IMR-90 (cell line): ENCODE results near the gene EZR. TPM values are rescaled to one million over a fixed set of nuclear protein-coding genes. Genes with fewer than 3 reads are reported as not detected.
A peak's percentile ranks its signal among the peaks of the same experiment; 100 is the strongest.

ENCODE experiments used
- ATAC-seq: fragments of 200-7000 bp; cut with Tn5 transposase; 2 replicates; pipeline ENCODE4 v1.9.1; 2020; ENCODE audit warnings: low read depth, mild to moderate bottlenecking, moderate library complexity
- BruUV-seq: library from RNA; stranded (reverse); fragments of 400-500 nt; replicated peaks from 2 replicates; lab custom pipeline; 2021; lab: Mats Ljungman, UMichigan
- CTCF ChIA-PET: fragments of 300-600 bp; formaldehyde crosslinking; extraction: SDS; loops from one replicate; lab custom pipeline; 2021; ENCODE audit warnings: antibody characterized with exemption; lab: Yijun Ruan, JAX
- POLR2A ChIA-PET: fragments of 300-600 bp; sonication (Branson Sonifier 250); formaldehyde crosslinking; loops from one replicate; lab custom pipeline; 2022; ENCODE audit warnings: antibody characterized with exemption; ENCODE audit not compliant: unreplicated experiment; lab: Charles Lee
- DNase-seq: peaks from one replicate; pipeline ENCODE4 v3.0.0; 2013
- H2AFZ ChIP-seq: replicated peaks from 2 replicates; pipeline ENCODE3; 2013; ENCODE audit warnings: low read length, mild to moderate bottlenecking; ENCODE audit not compliant: poor library complexity
- H2AK5ac ChIP-seq: 2 replicates; pipeline ENCODE4 v1.6.1; 2013; ENCODE audit warnings: low read depth, low read length, inconsistent platforms
- H2AK9ac ChIP-seq: replicated peaks from 2 replicates; pipeline ENCODE3; 2013; ENCODE audit warnings: mild to moderate bottlenecking, low read depth, low read length, moderate library complexity; ENCODE audit not compliant: poor library complexity
- H2BK120ac ChIP-seq: 2 replicates; pipeline ENCODE4 v1.6.1; 2013; ENCODE audit warnings: low read depth, low read length, inconsistent platforms
- H2BK15ac ChIP-seq: 3 replicates; pipeline ENCODE4 v1.6.1; 2013; ENCODE audit warnings: low read depth, low read length, inconsistent platforms
- H2BK20ac ChIP-seq: 2 replicates; pipeline ENCODE4 v1.6.1; 2013; ENCODE audit warnings: low read depth, mild to moderate bottlenecking, inconsistent platforms, low read length, moderate library complexity
- H2BK5ac ChIP-seq: 2 replicates; pipeline ENCODE4 v1.6.1; 2013; ENCODE audit warnings: mild to moderate bottlenecking, low read depth, low read length, inconsistent platforms; ENCODE audit not compliant: poor library complexity, severe bottlenecking
- H3K14ac ChIP-seq: replicated peaks from 2 replicates; pipeline ENCODE4 v1.6.1; 2013; ENCODE audit warnings: low read depth, low read length, inconsistent platforms
- H3K18ac ChIP-seq: 2 replicates; pipeline ENCODE4 v1.6.1; 2013; ENCODE audit warnings: low read depth, low read length, control low read depth
- H3K23ac ChIP-seq: 2 replicates; pipeline ENCODE4 v1.6.1; 2013; ENCODE audit warnings: low read depth, low read length, inconsistent platforms
- H3K27ac ChIP-seq: 2 replicates; pipeline ENCODE4 v1.5.1; 2013; ENCODE audit warnings: mild to moderate bottlenecking, control low read depth, low read length; ENCODE audit not compliant: insufficient read depth
- H3K27me3 ChIP-seq: 2 replicates; pipeline ENCODE4 v1.6.1; 2013; ENCODE audit warnings: low read length; ENCODE audit not compliant: control insufficient read depth, insufficient read depth
- H3K36me3 ChIP-seq: 2 replicates; pipeline ENCODE4 v1.6.1; 2013; ENCODE audit warnings: low read length, mixed read lengths; ENCODE audit not compliant: control insufficient read depth, insufficient read depth
- H3K4ac ChIP-seq: 2 replicates; pipeline ENCODE4 v1.6.1; 2013; ENCODE audit warnings: low read depth, low read length, inconsistent platforms
- H3K4me1 ChIP-seq: 2 replicates; pipeline ENCODE4 v1.6.1; 2013; ENCODE audit warnings: low read length, mixed read lengths; ENCODE audit not compliant: control insufficient read depth, insufficient read depth
- H3K4me2 ChIP-seq: 2 replicates; pipeline ENCODE4 v1.6.1; 2013; ENCODE audit warnings: low read depth, mild to moderate bottlenecking, control low read depth, low read length, moderate library complexity
- H3K4me3 ChIP-seq: 2 replicates; pipeline ENCODE4 v1.5.1; 2013; ENCODE audit warnings: low read depth, mild to moderate bottlenecking, control low read depth, low read length, moderate library complexity; ENCODE audit not compliant: insufficient read depth
- H3K56ac ChIP-seq: 2 replicates; pipeline ENCODE4 v1.6.1; 2013; ENCODE audit warnings: low read length, inconsistent platforms; ENCODE audit not compliant: insufficient read depth; ENCODE audit errors: extremely low read depth
- H3K79me1 ChIP-seq, 2 experiments: 2 replicates each; pipeline ENCODE4 v1.6.1; 2013; ENCODE audit warnings: low read length in 2 of 2, inconsistent platforms in 1 of 2, low read depth in 1 of 2
- H3K9ac ChIP-seq: 2 replicates; pipeline ENCODE4 v1.6.1; 2013; ENCODE audit warnings: low read depth, low read length, control low read depth
- H3K9me1 ChIP-seq: 2 replicates; pipeline ENCODE4 v1.6.1; 2013; ENCODE audit warnings: low read length, inconsistent platforms; ENCODE audit not compliant: insufficient read depth
- H3K9me3 ChIP-seq: 2 replicates; pipeline ENCODE4 v1.6.1; 2013; ENCODE audit warnings: low read length; ENCODE audit not compliant: control insufficient read depth, insufficient read depth
- H4K20me1 ChIP-seq: 2 replicates; pipeline ENCODE4 v1.6.1; 2013; ENCODE audit warnings: low read length, inconsistent platforms; ENCODE audit not compliant: insufficient read depth
- H4K5ac ChIP-seq: 2 replicates; pipeline ENCODE4 v1.6.1; 2013; ENCODE audit warnings: mild to moderate bottlenecking, low read depth, low read length, control low read depth
- H4K8ac ChIP-seq, 2 experiments: 2 replicates each; pipeline ENCODE4 v1.6.1; 2013; ENCODE audit warnings: low read depth in 2 of 2, low read length in 2 of 2, control low read depth in 1 of 2, inconsistent platforms in 1 of 2
- H4K91ac ChIP-seq: 2 replicates; pipeline ENCODE4 v1.6.1; 2013; ENCODE audit warnings: low read depth, low read length, inconsistent platforms; ENCODE audit not compliant: insufficient read depth
- CEBPB ChIP-seq: IDR thresholded peaks from 2 replicates; pipeline ENCODE4 v1.6.1; 2012; ENCODE audit warnings: low read depth, low read length, improper control_type of control experiment
- MAFK ChIP-seq: IDR thresholded peaks from 2 replicates; pipeline ENCODE4 v1.6.1; 2012; ENCODE audit warnings: low read depth, low read length, improper control_type of control experiment
- NFE2L2 ChIP-seq: fragments of 150-350 bp; IDR thresholded peaks from 2 replicates; pipeline ENCODE4 v1.6.1; 2016; ENCODE audit warnings: low read depth, mild to moderate bottlenecking, low read length
- RCOR1 ChIP-seq: IDR thresholded peaks from 2 replicates; pipeline ENCODE4 v1.6.1; 2012; ENCODE audit warnings: mild to moderate bottlenecking, low read length, improper control_type of control experiment; ENCODE audit not compliant: insufficient replicate concordance
- WGBS, 2 experiments: methylation state at CpG; one replicate each; pipeline versions ENCODE4 v1.1.5 to v1.1.7; 2013; ENCODE audit warnings: missing lambda C conversion rate in 2 of 2; ENCODE audit not compliant: insufficient read length in 1 of 2; ENCODE audit errors: extremely low coverage in 2 of 2; 5-methylcytosine and 5-hydroxymethylcytosine counted together
- dilution Hi-C: fragments of 300-500 bp; cut with HindIII; formaldehyde crosslinking; loops from one replicate; pipeline ENCODE4 v1.14.3; 2018; ENCODE audit warnings: low sequenced_read_pairs; ENCODE audit not compliant: unreplicated experiment
- in situ Hi-C: fragments of 300-500 bp; cut with MboI; formaldehyde crosslinking; loops from 3 replicates; pipeline ENCODE4 v1.14.3; 2019; ENCODE audit warnings: low sequenced_read_pairs, inconsistent platforms, mixed read lengths
- intact Hi-C: fragments of 100-400 bp; cut with micrococcal nuclease; formaldehyde crosslinking; loops from 2 replicates; pipeline ENCODE4 v1.10.0; 2022
- polyA plus RNA-seq, 3 experiments: library from polyadenylated mRNA; depleted of rRNA; stranded (reverse); fragments of >200 nt; gene quantifications; 2 replicates each; pipeline ENCODE4 v1.2.3, GENCODE V29; 2012; ENCODE audit warnings: low replicate concordance in 1 of 3
- total RNA-seq: library from RNA; depleted of rRNA; stranded (reverse); fragments of >200 nt; gene quantifications from 2 replicates; pipeline ENCODE4 v1.2.3, GENCODE V29; 2012

Gene EZR
- total and polyA plus RNA-seq, 2 of the 4 experiments (the other 2 are of a cell fraction) = 83.8 to 145 TPM

GRCh38 chr6:158797331-158798310 lies 21.5 kb downstream of the EZR start:
- H4K20me1 ChIP-seq = peaks cover 51% of the 10 kb centered on the region; the same call in 1 of the 2 replicates
- dilution Hi-C loops = no loop called here
- no peak overlapping the region for H2AK5ac ChIP-seq
- no peak overlapping the region for H2AK9ac ChIP-seq
- H3K14ac ChIP-seq = no peak overlapping the region; the same call in 1 of the 2 replicates
- no peaks in the 10 kb centered on the region for H3K27me3 ChIP-seq
- CTCF ChIA-PET = interaction anchor here (0.6 kb wide), 1 partner anchor 106 kb away, joined by 4 read pairs; no protein-coding TSS in a partner anchor
- POLR2A ChIA-PET = interaction anchor here (0.5 kb wide), 1 partner anchor 22 kb away, joined by 7 read pairs; no protein-coding TSS in a partner anchor
- no peak overlapping the region for H2BK15ac ChIP-seq
- no peak overlapping the region for H3K23ac ChIP-seq
- WGBS, 2 experiments = no CpG with 5 or more reads among the region's 3 CpGs
- in situ Hi-C loops = loop anchor here (5.0 kb wide), 1 partner anchor 175 kb away; no protein-coding TSS in a partner anchor
- H3K27ac ChIP-seq = no peak overlapping the region
- peak; percentile 65 for ATAC-seq
- H3K4me2 ChIP-seq = no peak overlapping the region
- H3K9me3 ChIP-seq = no peaks in the 10 kb centered on the region
- H2BK20ac ChIP-seq = no peak overlapping the region
- BruUV-seq = no TSS peak
- no peak overlapping the region for H3K18ac ChIP-seq
- H2AFZ ChIP-seq = no peak overlapping the region
- H3K36me3 ChIP-seq = no peaks in the 10 kb centered on the region
- H4K5ac ChIP-seq = no peak overlapping the region
- DNase-seq = peak; percentile 76
- no peak overlapping the region for H2BK120ac ChIP-seq
- H3K4me3 ChIP-seq = no peak overlapping the region
- H3K9ac ChIP-seq = no peak overlapping the region
- no peak overlapping the region for H2BK5ac ChIP-seq
- no peak overlapping the region for H4K91ac ChIP-seq
- intact Hi-C loops = loop anchor here (10.0 kb wide), 1 partner anchor 307 kb away; no protein-coding TSS in a partner anchor
- H4K8ac ChIP-seq = no peak overlapping the region; a peak in 1 of 4 replicates
- H3K4me1 ChIP-seq = peaks cover 11% of the 10 kb centered on the region
- H3K79me1 ChIP-seq = peaks cover 56 to 70% of the 10 kb centered on the region in 2 experiments
- TF ChIP-seq MAFK (peak; percentile 37; the same call in 1 of the 2 replicates), NFE2L2 (peak; percentile 67), RCOR1 (no peak), CEBPB (peak; percentile 70; the same call in 1 of the 2 replicates)
- no peak overlapping the region for H3K4ac ChIP-seq
- no peak overlapping the region for H3K56ac ChIP-seq
- peaks cover 25% of the 10 kb centered on the region for H3K9me1 ChIP-seq
